Measurements from ENCODE around the gene CRNN. TPM values are rescaled to one million over a fixed set of nuclear protein-coding genes. Genes with fewer than 3 reads are reported as not detected.
A peak's percentile ranks its signal among the peaks of the same experiment; 100 is the strongest.

CRNN gene
- total and polyA plus RNA-seq, 8 donors, result not detected

GRCh38 chr1:152442301-152442700, 28.2 kb upstream of the CRNN start:
- DNase-seq, result no peak

GRCh38 chr1:152441756-152442155, 27.7 kb upstream of the CRNN start:
- Histone ChIP-seq H3K4me3 (no peak overlapping the region), H3K27me3 (peaks cover 0 to 10% of the 10 kb centered on the region in 2 donors), H3K27ac (no peak overlapping the region), H3K4me1 (peaks cover 0 to 4% of the 10 kb centered on the region in 2 donors), H3K9me3 (no peaks in the 10 kb centered on the region), H3K36me3 (no peaks in the 10 kb centered on the region)
- no peak for TF ChIP-seq CTCF (IDR thresholded peaks at IDR 0.05)
- no peak for DNase-seq
- ATAC-seq, result no peak
- intact Hi-C loops (cut with DNase I), result no loop called here

More at GRCh38 chr1:152442301-152442700, 28.2 kb upstream of the CRNN start:
- TF ChIP-seq CTCF (IDR thresholded peaks at IDR 0.05), result no peak
- ATAC-seq, result no peak
- Histone ChIP-seq H3K27me3 (peaks cover 0 to 5% of the 10 kb centered on the region in 2 donors), H3K4me1 (peaks cover 0 to 4% of the 10 kb centered on the region in 2 donors), H3K36me3 (no peaks in the 10 kb centered on the region), H3K4me3 (no peak overlapping the region), H3K27ac (no peak overlapping the region), H3K9me3 (no peaks in the 10 kb centered on the region)
- intact Hi-C loops (cut with DNase I), result no loop called here

- no peak overlapping the region for H3K4me3 ChIP-seq
- peak; percentile 79 to 85 for TF ChIP-seq CTCF (IDR thresholded peaks at IDR 0.05)
- intact Hi-C loops (cut with DNase I), result no loop called here
- no peaks in the 10 kb centered on the region for H3K36me3 ChIP-seq
- peak; percentile 98 for ATAC-seq
- DNase-seq, result peak; percentile 60 to 80 (median 72)
- H3K4me1 ChIP-seq, result peaks cover 0 to 4% of the 10 kb centered on the region in 2 donors
- H3K27me3 ChIP-seq, result peaks cover 0 to 12% of the 10 kb centered on the region in 2 donors
- no peaks in the 10 kb centered on the region for H3K9me3 ChIP-seq
- no peak overlapping the region for H3K27ac ChIP-seq
Observed at GRCh38 chr1:152440635-152441471, 26.8 kb upstream of the CRNN start.

- no peak overlapping the region for H3K4me3 ChIP-seq
- peaks cover 0 to 4% of the 10 kb centered on the region in 2 donors for H3K4me1 ChIP-seq
- no peak for DNase-seq
- no peaks in the 10 kb centered on the region for H3K36me3 ChIP-seq
- peak; percentile 25 for ATAC-seq
- intact Hi-C loops (cut with DNase I), result no loop called here
- H3K9me3 ChIP-seq, result no peaks in the 10 kb centered on the region
- H3K27me3 ChIP-seq, result peaks cover 0 to 14% of the 10 kb centered on the region in 2 donors
- no peak for TF ChIP-seq CTCF (IDR thresholded peaks at IDR 0.05)
- no peak overlapping the region for H3K27ac ChIP-seq
Observed at GRCh38 chr1:152436593-152437496, 22.8 kb upstream of the CRNN start.

- no peaks in the 10 kb centered on the region for H3K4me1 ChIP-seq
- intact Hi-C loops (cut with DNase I), result no loop called here
- no peak for TF ChIP-seq CTCF (IDR thresholded peaks at IDR 0.05)
Observed at GRCh38 chr1:152427458-152427857, 13.4 kb upstream of the CRNN start.

More at GRCh38 chr1:152427458-152427857, 13.4 kb upstream of the CRNN start:
- Histone ChIP-seq H3K9me3 (peaks cover 0 to 16% of the 10 kb centered on the region in 2 donors), H3K36me3 (no peaks in the 10 kb centered on the region), H3K27ac (no peak overlapping the region), H3K27me3 (no peaks in the 10 kb centered on the region), H3K4me3 (no peak overlapping the region)
- no peak for DNase-seq
- no peak for ATAC-seq

Measured in left lung (tissue), 10 donors.